Epithelial cell of proximal tubule (primary cell): ENCODE results near the gene BBLN. TPM values are rescaled to one million over a fixed set of nuclear protein-coding genes. Genes with fewer than 3 reads are reported as not detected.

ENCODE experiments used
- DNase-seq: peaks from one replicate; pipeline ENCODE4 v3.0.0-alpha.2; 2011; ENCODE audit warnings: low read depth
- H3K4me3 ChIP-seq: 2 replicates; pipeline ENCODE4 v1.5.1; 2011; ENCODE audit warnings: low read depth, mild to moderate bottlenecking, low read length
- total RNA-seq: library from RNA; depleted of rRNA; stranded (reverse); fragments of >200 nt; gene quantifications from 2 replicates; pipeline ENCODE4 v1.2.3, GENCODE V29; 2015
- TF ChIP-seq, protein P1 (sequence below): conservative IDR thresholded peaks from 2 replicates; pipeline ENCODE4 v1.5.1; 2012; ENCODE audit warnings: low read depth, mild to moderate bottlenecking, low read length

The BBLN gene
- total RNA-seq, 1 donor from 2014 or later: 269 TPM

DNA sequence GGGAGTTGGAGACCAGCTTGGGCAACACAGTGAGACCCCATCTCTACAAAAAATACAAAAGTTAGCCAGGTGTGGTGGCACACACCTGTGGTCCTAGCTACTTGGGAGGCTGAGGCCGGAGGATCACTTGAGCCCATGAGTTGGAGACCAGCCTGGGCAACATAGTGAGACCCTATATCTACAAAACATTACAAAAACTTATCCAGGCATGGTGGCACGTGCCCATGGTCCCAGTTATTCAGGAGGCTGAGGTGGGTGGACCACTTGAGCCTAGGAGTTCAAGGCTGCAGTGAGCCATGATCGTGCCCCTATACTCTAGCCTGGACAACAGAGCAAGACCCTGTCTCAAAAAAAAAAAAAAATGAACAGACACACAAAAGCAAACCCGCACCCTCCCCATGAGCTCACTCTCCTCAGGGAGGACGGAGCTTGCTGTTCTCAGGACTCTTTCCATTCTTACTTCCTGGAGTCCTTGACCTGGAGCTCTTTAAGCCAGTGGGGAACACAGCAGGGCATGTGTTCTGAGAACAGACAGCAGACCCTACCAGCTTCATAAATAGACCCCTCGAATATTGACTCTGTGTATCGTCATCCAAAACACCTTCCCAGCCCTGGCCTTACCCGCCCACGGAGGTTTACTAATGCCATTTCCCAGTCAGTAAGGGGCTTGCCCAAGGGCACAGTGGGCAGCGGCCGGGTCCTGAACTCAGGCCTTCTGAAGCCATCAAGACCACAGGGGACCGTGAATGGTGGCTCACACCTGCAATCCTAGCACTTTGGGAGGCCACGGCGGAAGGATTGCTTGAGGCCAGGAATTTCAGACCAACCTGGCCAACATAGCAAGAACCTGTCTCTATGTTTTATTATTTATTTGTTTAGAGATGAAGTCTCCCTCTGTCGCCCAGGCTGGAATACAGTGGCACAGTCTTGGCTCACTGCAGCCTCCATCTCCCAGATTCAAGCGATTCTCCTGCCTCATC lies 43.7 kb upstream of the BBLN start:
- H3K4me3 ChIP-seq: no peak overlapping the region
- TF ChIP-seq, protein P1, sequence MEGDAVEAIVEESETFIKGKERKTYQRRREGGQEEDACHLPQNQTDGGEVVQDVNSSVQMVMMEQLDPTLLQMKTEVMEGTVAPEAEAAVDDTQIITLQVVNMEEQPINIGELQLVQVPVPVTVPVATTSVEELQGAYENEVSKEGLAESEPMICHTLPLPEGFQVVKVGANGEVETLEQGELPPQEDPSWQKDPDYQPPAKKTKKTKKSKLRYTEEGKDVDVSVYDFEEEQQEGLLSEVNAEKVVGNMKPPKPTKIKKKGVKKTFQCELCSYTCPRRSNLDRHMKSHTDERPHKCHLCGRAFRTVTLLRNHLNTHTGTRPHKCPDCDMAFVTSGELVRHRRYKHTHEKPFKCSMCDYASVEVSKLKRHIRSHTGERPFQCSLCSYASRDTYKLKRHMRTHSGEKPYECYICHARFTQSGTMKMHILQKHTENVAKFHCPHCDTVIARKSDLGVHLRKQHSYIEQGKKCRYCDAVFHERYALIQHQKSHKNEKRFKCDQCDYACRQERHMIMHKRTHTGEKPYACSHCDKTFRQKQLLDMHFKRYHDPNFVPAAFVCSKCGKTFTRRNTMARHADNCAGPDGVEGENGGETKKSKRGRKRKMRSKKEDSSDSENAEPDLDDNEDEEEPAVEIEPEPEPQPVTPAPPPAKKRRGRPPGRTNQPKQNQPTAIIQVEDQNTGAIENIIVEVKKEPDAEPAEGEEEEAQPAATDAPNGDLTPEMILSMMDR: no peak
- DNase-seq: no peak

DNA sequence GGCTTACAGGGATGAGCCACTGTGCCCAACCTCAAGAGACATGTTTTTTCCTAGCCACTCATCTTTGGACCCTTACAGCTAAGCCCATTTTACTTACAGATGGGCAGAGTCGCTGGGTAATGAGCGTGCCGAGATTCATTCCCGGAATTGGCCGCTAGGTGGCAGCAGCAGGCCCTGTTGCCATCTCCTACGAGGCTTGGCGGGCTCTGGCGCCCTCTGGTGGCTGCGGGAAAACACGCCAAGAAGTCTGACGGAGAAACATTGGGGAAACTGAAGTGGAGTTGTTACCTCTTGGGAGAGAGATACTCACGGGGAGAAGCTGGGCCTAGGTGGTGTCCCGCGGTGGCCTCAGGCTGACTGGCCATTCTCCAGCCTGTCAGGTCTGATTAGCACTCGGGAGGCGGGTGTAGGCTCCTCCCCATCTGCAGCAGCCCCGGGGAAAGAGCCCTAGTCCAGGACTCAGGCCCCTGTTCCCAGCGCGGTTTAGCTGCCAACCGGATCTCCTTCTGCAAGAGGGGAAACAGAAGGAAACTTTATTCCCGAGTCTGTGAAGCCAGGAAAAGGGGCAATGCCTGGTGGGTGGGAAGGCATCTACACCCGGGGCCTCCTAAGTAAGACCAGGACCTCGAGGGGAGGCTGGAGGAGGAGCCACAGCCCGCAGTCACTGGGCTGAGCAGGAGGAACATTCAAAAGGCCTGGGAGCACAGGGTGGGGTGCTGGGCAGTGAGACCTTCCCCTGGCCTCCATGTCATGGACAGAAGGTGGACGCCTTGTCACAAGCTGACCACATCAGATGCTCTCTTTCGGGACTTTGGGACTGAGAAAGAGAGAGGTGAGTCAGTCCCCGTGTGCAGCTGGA lies 42.2 kb upstream of the BBLN start:
- TF ChIP-seq, protein P1: peak; percentile 100
- no peak for DNase-seq

DNA sequence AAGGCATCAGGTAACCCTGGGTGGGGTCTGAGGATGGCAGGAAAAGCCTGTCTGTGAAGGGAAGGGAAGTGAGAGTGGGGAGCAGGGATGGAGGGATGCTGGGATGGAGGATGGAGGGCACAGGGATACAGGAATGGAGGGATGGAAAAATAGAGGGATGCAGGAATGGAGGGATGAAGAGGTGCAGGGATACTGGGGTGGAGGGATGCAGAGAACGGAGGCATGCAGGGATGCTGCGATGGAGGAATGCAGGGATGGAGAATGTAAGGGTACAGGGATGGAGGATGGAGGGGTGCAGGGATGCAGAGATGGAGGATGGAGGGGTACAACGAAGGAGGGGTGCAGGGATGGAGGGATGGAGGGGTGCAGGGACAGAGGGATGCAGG lies 41.6 kb upstream of the BBLN start:
- H3K4me3 ChIP-seq: no peak overlapping the region
- TF ChIP-seq, protein P1: no peak
- no peak for DNase-seq

More for the DNA sequence above, 42.2 kb upstream of the BBLN start:
- H3K4me3 ChIP-seq: no peak overlapping the region

DNA sequence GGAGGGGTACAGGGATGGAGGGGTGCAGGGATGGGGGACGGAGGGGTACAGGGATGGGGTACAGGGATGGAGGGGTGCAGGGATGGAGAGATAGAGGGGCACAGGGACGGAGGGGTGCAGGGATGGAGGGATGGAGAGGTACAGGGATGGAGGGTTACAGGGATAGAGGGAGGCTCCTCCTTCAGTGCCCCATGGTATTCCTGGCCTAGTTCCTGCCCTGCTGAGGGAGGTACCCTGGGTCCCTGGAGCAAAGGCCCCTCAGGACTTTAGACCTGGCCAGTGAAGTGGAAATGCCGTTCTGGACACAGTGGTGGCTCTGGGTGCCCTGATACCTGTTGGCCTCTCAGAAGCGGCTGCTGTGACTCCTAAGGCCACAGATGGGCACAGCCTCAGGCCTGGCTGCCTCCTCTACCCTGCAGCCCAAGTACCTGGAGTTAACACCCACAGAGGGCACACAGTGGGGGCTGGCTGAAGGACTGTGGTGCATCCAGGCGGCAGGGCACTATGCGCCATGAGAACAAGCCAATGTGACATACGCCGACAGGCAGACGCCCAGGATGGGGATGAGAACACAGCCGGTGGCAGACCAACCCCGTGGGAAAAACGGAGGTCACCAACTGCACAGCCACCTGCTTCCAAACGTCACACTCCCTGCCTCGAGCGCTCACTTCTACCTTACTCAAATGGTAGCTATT lies 40.9 kb upstream of the BBLN start:
- TF ChIP-seq, protein P1: no peak
- H3K4me3 ChIP-seq: no peak overlapping the region
- no peak for DNase-seq

DNA sequence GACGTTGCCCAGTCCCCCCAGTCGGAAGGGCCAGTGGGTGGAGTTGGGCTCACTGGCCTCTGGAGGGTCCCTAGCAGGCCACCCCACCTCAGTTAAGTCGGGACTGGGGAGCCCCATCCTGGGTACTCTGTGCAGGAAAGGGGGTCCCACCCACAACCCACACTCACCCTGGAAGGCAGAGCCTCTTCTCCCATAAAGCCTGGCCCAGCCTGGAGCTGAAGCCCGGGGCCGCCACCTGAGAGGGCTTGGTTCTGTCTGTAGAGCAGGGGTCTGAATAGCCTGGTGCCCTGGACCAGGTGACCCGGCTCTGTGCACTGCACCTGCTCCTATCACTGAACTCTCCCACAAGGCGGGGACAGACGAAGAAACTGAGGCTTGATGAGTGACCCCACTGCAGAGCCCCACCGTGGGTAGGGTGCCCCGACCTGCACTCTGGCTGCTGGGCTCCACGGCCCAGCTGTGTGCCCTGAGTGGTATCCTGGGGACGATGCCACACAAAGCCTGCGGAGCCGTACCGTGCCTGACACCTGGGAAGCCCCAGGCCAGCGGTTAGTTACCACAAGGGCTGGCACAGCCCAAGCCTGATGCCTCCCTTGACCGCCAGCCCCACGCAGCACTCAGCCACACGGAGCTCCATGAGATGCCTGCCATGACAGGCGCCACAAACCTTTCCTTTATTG lies 39.9 kb upstream of the BBLN start:
- no peak overlapping the region for H3K4me3 ChIP-seq
- TF ChIP-seq, protein P1: no peak
- no peak for DNase-seq
